GM20000 (cell line): ENCODE measurements around the gene GXYLT2.
A peak's percentile ranks its signal among the peaks of the same experiment; 100 is the strongest.

Experiments used
- DNase-seq: peaks from one replicate; pipeline ENCODE4 v3.0.0; 2012; ENCODE audit warnings: low spot score
- CTCF ChIP-seq: IDR thresholded peaks from 2 replicates; pipeline ENCODE4 v1.5.1; 2012; ENCODE audit warnings: mild to moderate bottlenecking, control low read depth; ENCODE audit errors: extremely low read depth, missing control alignments

Gene GXYLT2

GRCh38 chr3:72848703-72849081, 39.2 kb upstream of the GXYLT2 start:
- DNase-seq = peak; percentile 43
- TF ChIP-seq CTCF = no peak

- no peak for DNase-seq
- TF ChIP-seq CTCF = no peak
These were observed 32.8 kb upstream of the GXYLT2 start for GRCh38 chr3:72855001-72855400.

- no peak for DNase-seq
- no peak for TF ChIP-seq CTCF
These were observed 27.8 kb upstream of the GXYLT2 start for GRCh38 chr3:72860053-72860452.

- TF ChIP-seq CTCF = no peak
- DNase-seq = no peak
These were observed 27.0 kb upstream of the GXYLT2 start for GRCh38 chr3:72860846-72861245.

GRCh38 chr3:72862314-72863090, 25.3 kb upstream of the GXYLT2 start:
- DNase-seq = no peak

GRCh38 chr3:72872183-72872582, 15.7 kb upstream of the GXYLT2 start:
- no peak for TF ChIP-seq CTCF

More at GRCh38 chr3:72862314-72863090, 25.3 kb upstream of the GXYLT2 start:
- no peak for TF ChIP-seq CTCF

GRCh38 chr3:72887343-72887704, 522 bp upstream of the GXYLT2 start:
- no peak for DNase-seq
- no peak for TF ChIP-seq CTCF

More at GRCh38 chr3:72872183-72872582, 15.7 kb upstream of the GXYLT2 start:
- DNase-seq = no peak
